HUES6 (cell line): Measurements from ENCODE around the gene ELMO1.

Experiments
- H3K27ac ChIP-seq: 2 replicates; pipeline ENCODE4 v1.7.0; 2013; ENCODE audit warnings: low read depth, mild to moderate bottlenecking, low read length, inconsistent platforms
- H3K27me3 ChIP-seq: 2 replicates; pipeline ENCODE4 v1.6.1; 2013; ENCODE audit warnings: low read length; ENCODE audit not compliant: control insufficient read depth, insufficient read depth
- H3K36me3 ChIP-seq: 2 replicates; pipeline ENCODE4 v1.6.1; 2013; ENCODE audit warnings: low read length; ENCODE audit not compliant: control insufficient read depth, insufficient read depth
- H3K4me1 ChIP-seq: 2 replicates; pipeline ENCODE4 v1.6.1; 2013; ENCODE audit warnings: low read length; ENCODE audit not compliant: control insufficient read depth, insufficient read depth
- H3K4me3 ChIP-seq: 2 replicates; pipeline ENCODE4 v1.5.1; 2013; ENCODE audit warnings: low read depth, low read length
- H3K9ac ChIP-seq: one replicate; pipeline ENCODE4 v1.6.1; 2013; ENCODE audit warnings: mild to moderate bottlenecking, low read length
- H3K9me3 ChIP-seq: 2 replicates; pipeline ENCODE4 v1.6.1; 2013; ENCODE audit warnings: low read depth, low read length; ENCODE audit not compliant: control insufficient read depth, insufficient read depth

The ELMO1 gene

GRCh38 chr7:37050801-37051200 is 397.9 kb downstream of the ELMO1 start:
- H3K4me3 ChIP-seq = no peak overlapping the region

GRCh38 chr7:37048674-37049073 is 400.0 kb downstream of the ELMO1 start:
- H3K36me3 ChIP-seq = no peaks in the 10 kb centered on the region
- H3K9me3 ChIP-seq = no peaks in the 10 kb centered on the region
- H3K4me3 ChIP-seq = no peak overlapping the region
- H3K4me1 ChIP-seq = peaks cover 12% of the 10 kb centered on the region; the same call in 1 of the 2 replicates
- H3K27me3 ChIP-seq = no peaks in the 10 kb centered on the region
- no peak overlapping the region for H3K9ac ChIP-seq
- H3K27ac ChIP-seq = no peak overlapping the region

More at GRCh38 chr7:37050801-37051200, 397.9 kb downstream of the ELMO1 start:
- H3K27ac ChIP-seq = no peak overlapping the region
- H3K9me3 ChIP-seq = no peaks in the 10 kb centered on the region
- H3K4me1 ChIP-seq = peaks cover 12% of the 10 kb centered on the region; the same call in 1 of the 2 replicates
- no peaks in the 10 kb centered on the region for H3K27me3 ChIP-seq
- H3K36me3 ChIP-seq = no peaks in the 10 kb centered on the region
- H3K9ac ChIP-seq = no peak overlapping the region

- peaks cover 9% of the 10 kb centered on the region; the same call in 1 of the 2 replicates for H3K4me1 ChIP-seq
- H3K9me3 ChIP-seq = no peaks in the 10 kb centered on the region
These were observed 401.4 kb downstream of the ELMO1 start for GRCh38 chr7:37047260-37047659.

GRCh38 chr7:37046531-37047079 is 402.1 kb downstream of the ELMO1 start:
- H3K36me3 ChIP-seq = no peaks in the 10 kb centered on the region
- H3K9me3 ChIP-seq = no peaks in the 10 kb centered on the region
- H3K4me3 ChIP-seq = no peak overlapping the region
- peaks cover 9% of the 10 kb centered on the region; the same call in 1 of the 2 replicates for H3K4me1 ChIP-seq
- H3K27me3 ChIP-seq = no peaks in the 10 kb centered on the region
- H3K27ac ChIP-seq = no peak overlapping the region; the same call in 1 of the 2 replicates
- H3K9ac ChIP-seq = no peak overlapping the region

More at GRCh38 chr7:37047260-37047659, 401.4 kb downstream of the ELMO1 start:
- no peak overlapping the region for H3K4me3 ChIP-seq
- no peaks in the 10 kb centered on the region for H3K27me3 ChIP-seq
- no peak overlapping the region for H3K9ac ChIP-seq
- H3K36me3 ChIP-seq = no peaks in the 10 kb centered on the region
- no peak overlapping the region for H3K27ac ChIP-seq

- Histone ChIP-seq H3K4me3 (no peak overlapping the region), H3K27ac (no peak overlapping the region), H3K4me1 (peaks cover 9% of the 10 kb centered on the region; the same call in 1 of the 2 replicates)
These were observed 402.9 kb downstream of the ELMO1 start for GRCh38 chr7:37045681-37046179.

GRCh38 chr7:37041461-37041860 is 407.2 kb downstream of the ELMO1 start:
- peaks cover 15% of the 10 kb centered on the region for H3K9me3 ChIP-seq
- H3K27me3 ChIP-seq = no peaks in the 10 kb centered on the region
- no peak overlapping the region for H3K27ac ChIP-seq
- no peaks in the 10 kb centered on the region for H3K36me3 ChIP-seq
- H3K9ac ChIP-seq = no peak overlapping the region
- H3K4me3 ChIP-seq = no peak overlapping the region
- H3K4me1 ChIP-seq = no peaks in the 10 kb centered on the region

More at GRCh38 chr7:37045681-37046179, 402.9 kb downstream of the ELMO1 start:
- Histone ChIP-seq H3K27me3 (no peaks in the 10 kb centered on the region), H3K9me3 (no peaks in the 10 kb centered on the region), H3K9ac (no peak overlapping the region), H3K36me3 (no peaks in the 10 kb centered on the region)

- no peaks in the 10 kb centered on the region for H3K36me3 ChIP-seq
These were observed 408.3 kb downstream of the ELMO1 start for GRCh38 chr7:37040330-37040729.

GRCh38 chr7:37039131-37039749 is 409.4 kb downstream of the ELMO1 start:
- no peaks in the 10 kb centered on the region for H3K27me3 ChIP-seq
- no peaks in the 10 kb centered on the region for H3K4me1 ChIP-seq
- H3K4me3 ChIP-seq = no peak overlapping the region
- no peak overlapping the region for H3K9ac ChIP-seq
- H3K36me3 ChIP-seq = no peaks in the 10 kb centered on the region
- peaks cover 15% of the 10 kb centered on the region for H3K9me3 ChIP-seq
- no peak overlapping the region for H3K27ac ChIP-seq

More at GRCh38 chr7:37040330-37040729, 408.3 kb downstream of the ELMO1 start:
- H3K27ac ChIP-seq = no peak overlapping the region
- no peaks in the 10 kb centered on the region for H3K4me1 ChIP-seq
- H3K4me3 ChIP-seq = no peak overlapping the region
- H3K9ac ChIP-seq = no peak overlapping the region
- no peaks in the 10 kb centered on the region for H3K27me3 ChIP-seq
- H3K9me3 ChIP-seq = peaks cover 15% of the 10 kb centered on the region

- Histone ChIP-seq H3K9ac (no peak overlapping the region), H3K4me1 (peaks cover 4% of the 10 kb centered on the region; the same call in 1 of the 2 replicates), H3K36me3 (no peaks in the 10 kb centered on the region), H3K27ac (no peak overlapping the region), H3K27me3 (no peaks in the 10 kb centered on the region), H3K4me3 (no peak overlapping the region), H3K9me3 (peaks cover 15% of the 10 kb centered on the region)
These were observed 410.0 kb downstream of the ELMO1 start for GRCh38 chr7:37038706-37039105.

GRCh38 chr7:37037286-37037685 is 411.4 kb downstream of the ELMO1 start:
- Histone ChIP-seq H3K36me3 (no peaks in the 10 kb centered on the region), H3K9ac (no peak overlapping the region), H3K4me3 (no peak overlapping the region), H3K27me3 (no peaks in the 10 kb centered on the region), H3K9me3 (peaks cover 15% of the 10 kb centered on the region), H3K27ac (no peak overlapping the region), H3K4me1 (peaks cover 18% of the 10 kb centered on the region)

GRCh38 chr7:37035631-37036030 is 413.0 kb downstream of the ELMO1 start:
- Histone ChIP-seq H3K4me1 (peaks cover 32% of the 10 kb centered on the region), H3K27me3 (no peaks in the 10 kb centered on the region), H3K9me3 (peaks cover 15% of the 10 kb centered on the region), H3K9ac (no peak overlapping the region), H3K27ac (no peak overlapping the region), H3K4me3 (no peak overlapping the region), H3K36me3 (no peaks in the 10 kb centered on the region)
